Vagina (tissue), 2 donors: ENCODE data around the gene ZNF415. TPM values are rescaled to one million over a fixed set of nuclear protein-coding genes. Genes with fewer than 3 reads are reported as not detected.

Source experiments
- DNase-seq, 2 donors: peaks; one replicate each; pipeline ENCODE4 v3.0.0-alpha.2; 2017; ENCODE audit errors: extremely low spot score in 2 of 2
- H3K27ac ChIP-seq: fragments of 200-600 bp; sonication (generic); one replicate; pipeline ENCODE4 v1.5.1; 2019
- H3K27me3 ChIP-seq: fragments of 200-600 bp; sonication (generic); one replicate; pipeline ENCODE4 v1.5.1; 2019
- H3K36me3 ChIP-seq, 2 donors: fragments of 200-600 bp; sonication (generic); one replicate each; pipeline ENCODE4 v1.5.1; 2017 to 2019
- H3K4me1 ChIP-seq: fragments of 200-600 bp; sonication (generic); one replicate; pipeline ENCODE4 v1.5.1; 2019
- H3K4me3 ChIP-seq, 2 donors: fragments of 200-600 bp; sonication (generic); 1 replicate in 1 of 2; 2 replicates in 1 of 2; pipeline ENCODE4 v1.5.1; 2016 to 2019
- H3K9me3 ChIP-seq: fragments of 200-600 bp; sonication (generic); one replicate; pipeline ENCODE4 v1.5.1; 2019
- CTCF ChIP-seq, 3 experiments: fragments of 450-650 bp in 2 of 3; fragments of 200-600 bp in 1 of 3; sonication (generic) in 1 of 3; IDR thresholded peaks; one replicate each; pipeline ENCODE4 v1.5.1; 2017 to 2019; ENCODE audit warnings: antibody characterized with exemption in 3 of 3, mild to moderate bottlenecking in 2 of 3, moderate library complexity in 2 of 3
- POLR2A ChIP-seq, 2 donors: fragments of 450-650 bp; IDR thresholded peaks; one replicate each; pipeline ENCODE4 v1.6.1; 2017; ENCODE audit warnings: antibody characterized with exemption in 2 of 2, mild to moderate bottlenecking in 2 of 2, moderate library complexity in 2 of 2
- POLR2AphosphoS5 ChIP-seq, 2 donors: sonication (generic); formaldehyde crosslinking; IDR thresholded peaks; one replicate each; pipeline ENCODE4 v1.9.0; 2017; ENCODE audit warnings: antibody characterized with exemption in 2 of 2, mild to moderate bottlenecking in 2 of 2, low read depth in 1 of 2; ENCODE audit not compliant: insufficient read depth in 1 of 2
- intact Hi-C: fragments of 100-400 bp; cut with DNase I; formaldehyde crosslinking; loops from one replicate; pipeline ENCODE4 v1.15.1; 2023
- total RNA-seq: library from RNA; depleted of rRNA; stranded (reverse); fragments of >200 nt; gene quantifications from one replicate; pipeline ENCODE4 v1.2.3, GENCODE V29; 2016

ZNF415 gene
- total RNA-seq, result 6.6 TPM

- peak; percentile 64 to 87 for TF ChIP-seq POLR2AphosphoS5 (IDR thresholded peaks at IDR 0.05; ENCODE audit: insufficient read depth in 1 of 2, low read depth in 1 of 2)
- no peak for TF ChIP-seq POLR2A (IDR thresholded peaks at IDR 0.05)
- H3K27me3 ChIP-seq, result no peaks in the 10 kb centered on the region
- intact Hi-C loops, result no loop called here
- no peaks in the 10 kb centered on the region for H3K36me3 ChIP-seq
- peak within 1 kb of the TSS; percentile 48 for H3K27ac ChIP-seq
- no peaks in the 10 kb centered on the region for H3K9me3 ChIP-seq
- H3K4me1 ChIP-seq, result peaks cover 24% of the 10 kb centered on the region
- DNase-seq, result no peak
- peak within 1 kb of the TSS; percentile 46 to 67 for H3K4me3 ChIP-seq
Observed at GRCh38 chr19:53132141-53132991, at the start of gene ZNF415. Gene ZNF415 (minus strand): TSS chr19:53132910. CDS start chr19:53122676, 10,234 bp downstream.

GRCh38 chr19:53182202-53182601 is 49.5 kb upstream of the ZNF415 start:
- DNase-seq, result no peak
- intact Hi-C loops, result no loop called here
- no peak overlapping the region for H3K27ac ChIP-seq
- H3K4me3 ChIP-seq, result no peak overlapping the region
- peaks cover 0 to 20% of the 10 kb centered on the region in 2 donors for H3K36me3 ChIP-seq
- no peak for TF ChIP-seq POLR2A (IDR thresholded peaks at IDR 0.05)
- TF ChIP-seq CTCF (IDR thresholded peaks at IDR 0.05), result no peak
- TF ChIP-seq POLR2AphosphoS5 (IDR thresholded peaks at IDR 0.05; ENCODE audit: insufficient read depth in 1 of 2, low read depth in 1 of 2), result no peak
- H3K27me3 ChIP-seq, result no peaks in the 10 kb centered on the region
- H3K9me3 ChIP-seq, result no peaks in the 10 kb centered on the region
- no peaks in the 10 kb centered on the region for H3K4me1 ChIP-seq

DNA sequence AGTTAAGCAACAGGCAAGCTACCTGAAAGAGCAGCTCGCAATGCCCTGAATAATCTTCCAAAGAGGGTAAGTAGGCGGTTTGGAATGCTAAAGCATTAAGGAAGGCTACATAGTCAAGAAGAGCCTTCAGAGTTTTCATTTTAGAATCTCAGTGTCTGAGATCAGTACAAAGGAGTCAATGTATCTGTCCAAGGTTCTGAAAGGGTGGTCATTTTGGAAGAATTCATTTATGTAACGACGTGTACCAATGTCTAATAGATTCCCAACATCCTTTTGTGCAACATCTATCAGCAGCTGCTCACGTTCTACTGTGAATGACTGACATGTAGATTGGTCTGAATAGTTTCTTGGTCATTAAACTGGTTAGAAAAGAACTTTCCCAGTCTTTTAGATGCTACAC is 45.3 kb upstream of the ZNF415 start:
- no peaks in the 10 kb centered on the region for H3K9me3 ChIP-seq
- H3K4me3 ChIP-seq, result no peak overlapping the region
- H3K27ac ChIP-seq, result no peak overlapping the region
- H3K36me3 ChIP-seq, result peaks cover 0 to 32% of the 10 kb centered on the region in 2 donors
- no peak for DNase-seq
- H3K4me1 ChIP-seq, result no peaks in the 10 kb centered on the region
- H3K27me3 ChIP-seq, result no peaks in the 10 kb centered on the region
- intact Hi-C loops, result no loop called here
- TF ChIP-seq POLR2AphosphoS5 (IDR thresholded peaks at IDR 0.05; ENCODE audit: insufficient read depth in 1 of 2, low read depth in 1 of 2) (no peak), CTCF (IDR thresholded peaks at IDR 0.05) (no peak), POLR2A (IDR thresholded peaks at IDR 0.05) (no peak)

GRCh38 chr19:53172889-53173288 is 40.2 kb upstream of the ZNF415 start:
- Histone ChIP-seq H3K4me3 (no peak overlapping the region), H3K27ac (no peak overlapping the region), H3K4me1 (no peaks in the 10 kb centered on the region), H3K9me3 (peaks cover 4% of the 10 kb centered on the region), H3K36me3 (peaks cover 0 to 17% of the 10 kb centered on the region in 2 donors), H3K27me3 (no peaks in the 10 kb centered on the region)
- TF ChIP-seq POLR2AphosphoS5 (IDR thresholded peaks at IDR 0.05; ENCODE audit: insufficient read depth in 1 of 2, low read depth in 1 of 2) (no peak), POLR2A (IDR thresholded peaks at IDR 0.05) (no peak), CTCF (IDR thresholded peaks at IDR 0.05) (no peak)
- intact Hi-C loops, result no loop called here
- DNase-seq, result no peak

DNA sequence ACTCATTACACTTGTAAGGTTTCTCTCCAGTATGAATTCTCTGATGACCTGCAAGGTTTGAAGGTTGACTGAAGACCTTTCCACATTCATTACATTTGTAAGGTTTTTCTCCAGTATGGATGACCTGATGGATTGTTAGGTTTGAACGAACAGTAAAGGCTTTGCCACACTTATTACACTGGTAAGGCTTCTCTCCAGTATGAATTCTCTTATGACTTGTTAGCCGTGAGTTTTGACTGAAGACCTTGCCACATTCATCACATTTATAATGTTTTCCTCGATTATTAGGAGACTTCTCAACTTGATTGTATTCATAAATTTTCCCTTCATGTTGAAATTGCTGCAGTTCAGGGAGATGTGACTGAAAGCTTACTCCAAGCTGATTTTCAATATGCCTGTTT is 33.0 kb upstream of the ZNF415 start:
- Histone ChIP-seq H3K4me3 (no peak overlapping the region), H3K27ac (no peak overlapping the region), H3K9me3 (peaks cover 23% of the 10 kb centered on the region), H3K27me3 (no peaks in the 10 kb centered on the region), H3K4me1 (no peaks in the 10 kb centered on the region), H3K36me3 (peaks cover 0 to 16% of the 10 kb centered on the region in 2 donors)
- TF ChIP-seq CTCF (IDR thresholded peaks at IDR 0.05) (no peak), POLR2A (IDR thresholded peaks at IDR 0.05) (no peak), POLR2AphosphoS5 (IDR thresholded peaks at IDR 0.05; ENCODE audit: insufficient read depth in 1 of 2, low read depth in 1 of 2) (no peak)
- intact Hi-C loops, result no loop called here
- no peak for DNase-seq
